NCI-H128 (cell line): ENCODE measurements around the gene ANKS3.
"Not testable (repeated sequence)": the region's sequence is repeated elsewhere in the genome, so short reads cannot be mapped to it uniquely, and the experiment has no call there.

Experiments used
- DNase-seq: peaks from one replicate; lab custom pipeline; 2025; ENCODE audit not compliant: unreplicated experiment; lab: John Stamatoyannopoulos, UW

The ANKS3 gene

GRCh38 chr16:4651827-4652226 lies 82.2 kb downstream of the ANKS3 start:
- no peak for DNase-seq

- not testable (repeated sequence) for DNase-seq
These were observed 83.5 kb downstream of the ANKS3 start for GRCh38 chr16:4650443-4651074.

GRCh38 chr16:4649744-4650442 lies 84.2 kb downstream of the ANKS3 start:
- no peak for DNase-seq

- no peak for DNase-seq
These were observed 85.2 kb downstream of the ANKS3 start for GRCh38 chr16:4648917-4649316.

GRCh38 chr16:4647644-4647980 lies 86.5 kb downstream of the ANKS3 start:
- DNase-seq = no peak

- DNase-seq = no peak
These were observed 87.1 kb downstream of the ANKS3 start for GRCh38 chr16:4646773-4647643.
